Esophagus muscularis mucosa (tissue), 4 donors: ENCODE data around the gene SYCE1. TPM values are rescaled to one million over a fixed set of nuclear protein-coding genes. Genes with fewer than 3 reads are reported as not detected.

ENCODE experiments used
- DNase-seq: peaks from one replicate; pipeline ENCODE4 v3.0.0-alpha.2; 2017; ENCODE audit errors: extremely low spot score
- H3K27ac ChIP-seq, 4 donors: fragments of 200-600 bp; sonication (generic); replicated peaks in 1 of 4; 1 replicate in 3 of 4; 2 replicates in 1 of 4; pipeline ENCODE4 v1.5.1; 2016 to 2019; ENCODE audit warnings: mild to moderate bottlenecking in 1 of 4
- H3K27me3 ChIP-seq, 4 donors: fragments of 200-600 bp; sonication (generic); one replicate each; pipeline versions ENCODE4 v1.5.1 to v1.6.0; 2016 to 2019
- H3K36me3 ChIP-seq, 4 donors: fragments of 200-600 bp; sonication (generic); one replicate each; pipeline ENCODE4 v1.5.1; 2016 to 2019
- H3K4me1 ChIP-seq, 4 donors: fragments of 200-600 bp; sonication (generic); one replicate each; pipeline ENCODE4 v1.5.1; 2016 to 2019
- H3K4me3 ChIP-seq, 4 donors: fragments of 200-600 bp; sonication (generic); 1 replicate in 2 of 4; 2 replicates in 2 of 4; pipeline ENCODE4 v1.5.1; 2016 to 2019; ENCODE audit warnings: mild to moderate bottlenecking in 4 of 4, moderate library complexity in 1 of 4
- H3K9me3 ChIP-seq, 4 donors: fragments of 200-600 bp; sonication (generic); 1 replicate in 3 of 4; 2 replicates in 1 of 4; pipeline ENCODE4 v1.5.1; 2016 to 2019
- EP300 ChIP-seq: sonication (generic); formaldehyde crosslinking; IDR thresholded peaks from one replicate; pipeline ENCODE4 v1.6.1; 2017; ENCODE audit warnings: antibody characterized with exemption
- POLR2A ChIP-seq: fragments of 450-650 bp; IDR thresholded peaks from one replicate; pipeline ENCODE4 v1.6.1; 2017; ENCODE audit warnings: antibody characterized with exemption, moderate library complexity, mild to moderate bottlenecking, low read depth
- POLR2AphosphoS5 ChIP-seq, 2 donors: sonication (generic); formaldehyde crosslinking; IDR thresholded peaks; one replicate each; pipeline ENCODE4 v1.6.1; 2017; ENCODE audit warnings: antibody characterized with exemption in 2 of 2
- WGBS: methylation state at CpG from one replicate; pipeline ENCODE4 v1.1.5; 2018; 5-methylcytosine and 5-hydroxymethylcytosine counted together
- intact Hi-C: fragments of 100-400 bp; cut with DNase I; formaldehyde crosslinking; loops from one replicate; pipeline ENCODE4 v1.15.1; 2023
- total RNA-seq, 4 donors: library from RNA; depleted of rRNA; stranded (reverse); fragments of >200 nt; gene quantifications; one replicate each; pipeline versions ENCODE4 v1.1.0 to v1.2.1, GENCODE V29; 2016
- TF ChIP-seq, protein P1 (sequence below), 3 experiments: fragments of 200-600 bp in 2 of 3; fragments of 450-650 bp in 1 of 3; sonication (generic) in 2 of 3; IDR thresholded peaks; one replicate each; pipeline ENCODE4 v1.5.1; 2017 to 2019; ENCODE audit warnings: antibody characterized with exemption in 3 of 3, mild to moderate bottlenecking in 2 of 3, moderate library complexity in 1 of 3

Gene SYCE1, protein sequence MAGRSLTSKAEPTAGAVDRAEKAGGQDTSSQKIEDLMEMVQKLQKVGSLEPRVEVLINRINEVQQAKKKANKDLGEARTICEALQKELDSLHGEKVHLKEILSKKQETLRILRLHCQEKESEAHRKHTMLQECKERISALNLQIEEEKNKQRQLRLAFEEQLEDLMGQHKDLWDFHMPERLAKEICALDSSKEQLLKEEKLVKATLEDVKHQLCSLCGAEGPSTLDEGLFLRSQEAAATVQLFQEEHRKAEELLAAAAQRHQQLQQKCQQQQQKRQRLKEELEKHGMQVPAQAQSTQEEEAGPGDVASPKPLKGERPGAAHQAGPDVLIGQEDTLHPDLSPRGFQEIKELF
- total RNA-seq, result 1 to 10 TPM in 1 of 4 donors, under 1 TPM in 1, not detected in 2; 0.50 to 10.0 TPM

DNA sequence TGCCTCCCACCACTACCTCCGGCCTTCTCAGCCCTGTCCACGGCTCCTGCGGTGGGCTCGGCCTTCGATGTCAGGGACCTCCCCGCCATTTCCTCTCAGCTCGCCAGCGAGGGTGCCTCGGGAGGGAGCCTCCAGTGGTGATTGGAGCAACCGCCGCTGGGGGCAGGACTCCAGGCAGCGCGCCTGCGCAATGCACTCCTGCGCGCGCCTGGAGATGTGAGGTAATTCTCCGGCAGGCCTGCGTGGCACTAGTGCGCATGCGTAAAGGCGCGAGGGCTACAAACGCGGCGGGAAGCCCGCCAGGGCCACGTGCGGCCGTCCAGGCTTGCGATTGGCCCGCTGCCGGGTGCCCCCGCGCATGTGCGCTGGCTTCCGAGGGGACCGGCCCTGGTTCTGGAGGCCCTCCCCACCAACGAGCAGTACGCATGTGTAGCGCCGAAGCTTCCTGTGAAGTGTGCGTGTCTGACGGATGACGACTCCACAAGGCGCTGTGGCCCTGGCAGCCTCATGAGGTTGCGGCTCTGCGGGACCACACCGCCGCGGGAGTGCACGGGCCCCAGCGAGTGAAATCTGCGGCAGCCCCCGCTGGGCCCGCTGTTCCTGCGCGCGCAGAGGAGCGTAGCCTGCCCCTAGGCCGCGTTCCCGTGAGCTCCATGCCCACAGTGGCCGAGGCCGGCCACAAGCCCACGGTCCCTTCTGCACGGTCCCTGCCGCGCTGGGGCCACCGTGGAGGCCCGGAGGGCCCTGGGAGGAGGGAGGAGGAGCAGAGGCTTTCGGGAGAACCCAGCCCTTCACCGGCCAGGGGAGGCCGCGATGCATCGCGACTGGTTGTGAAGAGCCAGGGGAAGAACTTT lies at the start of gene SYCE1:
TSS of gene SYCE1 (minus strand) at position 143 of the 854 bp plus-strand sequence. CDS start at position 89, 54 bp downstream.
- Histone ChIP-seq H3K27me3 (peaks cover 0 to 43% (median 2%) of the 10 kb centered on the region in 4 donors), H3K4me3 (peak within 1 kb of the TSS in 1 of 4 donors; percentile 53), H3K4me1 (peaks cover 0 to 5% (median 0%) of the 10 kb centered on the region in 4 donors), H3K9me3 (peaks cover 0 to 10% (median 4%) of the 10 kb centered on the region in 4 donors), H3K36me3 (no peaks in the 10 kb centered on the region), H3K27ac (peak within 1 kb of the TSS in 1 of 4 donors; percentile 75)
- TF ChIP-seq POLR2A, result no peak
- TF ChIP-seq EP300, result no peak
- TF ChIP-seq, protein P1, sequence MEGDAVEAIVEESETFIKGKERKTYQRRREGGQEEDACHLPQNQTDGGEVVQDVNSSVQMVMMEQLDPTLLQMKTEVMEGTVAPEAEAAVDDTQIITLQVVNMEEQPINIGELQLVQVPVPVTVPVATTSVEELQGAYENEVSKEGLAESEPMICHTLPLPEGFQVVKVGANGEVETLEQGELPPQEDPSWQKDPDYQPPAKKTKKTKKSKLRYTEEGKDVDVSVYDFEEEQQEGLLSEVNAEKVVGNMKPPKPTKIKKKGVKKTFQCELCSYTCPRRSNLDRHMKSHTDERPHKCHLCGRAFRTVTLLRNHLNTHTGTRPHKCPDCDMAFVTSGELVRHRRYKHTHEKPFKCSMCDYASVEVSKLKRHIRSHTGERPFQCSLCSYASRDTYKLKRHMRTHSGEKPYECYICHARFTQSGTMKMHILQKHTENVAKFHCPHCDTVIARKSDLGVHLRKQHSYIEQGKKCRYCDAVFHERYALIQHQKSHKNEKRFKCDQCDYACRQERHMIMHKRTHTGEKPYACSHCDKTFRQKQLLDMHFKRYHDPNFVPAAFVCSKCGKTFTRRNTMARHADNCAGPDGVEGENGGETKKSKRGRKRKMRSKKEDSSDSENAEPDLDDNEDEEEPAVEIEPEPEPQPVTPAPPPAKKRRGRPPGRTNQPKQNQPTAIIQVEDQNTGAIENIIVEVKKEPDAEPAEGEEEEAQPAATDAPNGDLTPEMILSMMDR (IDR thresholded peaks at IDR 0.05), result peak in 1 of 3 experiments; percentile 26
- 73% methylated on average over 46 of the region's 77 CpGs for WGBS
- DNase-seq, result peak; percentile 90
- intact Hi-C loops, result no loop called here

DNA sequence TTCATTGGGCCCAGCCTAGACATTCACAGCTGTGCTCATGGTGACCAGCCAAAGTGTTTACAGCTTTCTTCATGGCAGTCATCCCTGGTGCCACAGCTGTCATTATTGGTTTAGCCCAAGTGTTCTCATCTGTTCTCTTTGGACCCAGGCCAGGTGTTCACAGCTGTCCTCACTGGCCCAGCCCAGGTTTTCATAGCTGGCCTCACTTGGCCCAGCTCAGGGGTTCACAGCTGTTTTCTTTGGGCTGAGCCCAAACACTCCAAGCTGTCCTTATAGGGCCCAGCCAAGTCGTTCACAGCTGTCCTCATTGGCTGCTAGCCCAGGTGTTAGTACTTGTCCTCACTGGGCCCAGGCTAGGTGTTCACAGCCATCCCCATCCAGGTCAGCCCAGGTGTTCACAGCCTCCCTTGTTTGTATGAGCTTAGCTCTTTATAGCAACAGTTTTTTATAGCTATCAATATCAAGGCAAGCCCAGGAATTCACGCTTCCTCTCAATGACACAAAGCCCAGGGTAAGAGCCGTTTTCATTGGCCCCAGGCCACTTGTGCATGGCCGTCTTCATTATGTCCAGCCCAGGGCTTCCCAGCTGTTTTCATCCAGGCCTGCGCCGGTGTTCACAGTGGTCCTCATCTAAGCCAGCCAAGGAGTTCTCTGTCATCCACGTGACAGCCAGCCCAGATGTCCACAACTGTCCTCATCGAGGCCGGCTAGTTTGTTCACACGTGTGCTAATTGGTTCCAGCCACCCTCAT lies 49.6 kb upstream of the SYCE1 start:
- intact Hi-C loops, result no loop called here

DNA sequence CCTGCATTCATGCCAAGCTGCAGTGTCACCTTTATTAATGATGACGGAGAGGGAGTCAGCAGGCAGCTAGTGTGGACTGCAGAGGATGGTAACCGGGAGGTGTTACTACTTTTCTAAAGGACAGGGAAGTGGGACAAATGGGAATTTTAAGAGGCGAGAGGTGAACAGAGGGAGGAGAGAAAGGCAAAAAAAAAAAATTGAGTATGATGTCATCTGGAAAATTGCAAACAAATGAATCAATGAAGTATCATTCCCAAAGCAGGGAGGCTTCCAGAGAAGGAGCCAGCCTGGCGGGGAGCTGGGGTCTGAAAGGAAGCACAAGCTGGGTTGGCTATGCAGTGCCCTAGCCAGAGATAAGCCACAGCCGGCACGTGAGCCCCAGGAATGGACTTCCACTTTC lies 48.3 kb upstream of the SYCE1 start:
- WGBS, result 69% methylated on average over 6 of the region's 6 CpGs

More for the DNA sequence above, 49.6 kb upstream of the SYCE1 start:
- peak; percentile 90 for DNase-seq
- Histone ChIP-seq H3K4me3 (no peak overlapping the region), H3K36me3 (no peaks in the 10 kb centered on the region), H3K27ac (no peak overlapping the region), H3K9me3 (peaks cover 0 to 8% (median 0%) of the 10 kb centered on the region in 4 donors), H3K4me1 (no peaks in the 10 kb centered on the region), H3K27me3 (peaks cover 0 to 27% (median 0%) of the 10 kb centered on the region in 4 donors)
- WGBS, result 85% methylated on average over 10 of the region's 10 CpGs
- TF ChIP-seq POLR2AphosphoS5 (IDR thresholded peaks at IDR 0.05) (peak in 1 of 2 donors; percentile 50), POLR2A (no peak)

DNA sequence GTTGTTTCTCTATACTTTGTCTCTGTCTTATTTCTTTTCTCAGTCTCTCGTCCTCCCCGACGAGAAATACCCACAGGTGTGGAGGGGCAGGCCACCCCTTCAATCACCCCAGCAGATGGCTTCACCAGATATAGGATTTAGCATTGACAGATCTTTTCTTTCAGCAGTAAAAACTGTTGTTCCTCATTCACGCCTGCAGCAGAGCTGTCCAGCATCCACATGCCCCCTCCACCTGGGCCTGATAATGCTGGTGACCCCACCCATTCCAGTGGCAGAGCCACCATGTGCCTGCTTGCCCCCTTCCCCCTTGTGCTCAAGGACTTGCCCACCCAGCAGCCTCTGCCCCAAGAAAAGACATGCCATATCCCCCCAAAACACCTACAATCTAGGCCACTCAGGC lies 45.7 kb upstream of the SYCE1 start:
- DNase-seq, result peak; percentile 57
- WGBS, result 65% methylated on average over 4 of the region's 4 CpGs
- intact Hi-C loops, result no loop called here

More for the DNA sequence above, 48.3 kb upstream of the SYCE1 start:
- Histone ChIP-seq H3K27me3 (peaks cover 0 to 27% (median 0%) of the 10 kb centered on the region in 4 donors), H3K4me1 (no peaks in the 10 kb centered on the region), H3K9me3 (peaks cover 0 to 8% (median 0%) of the 10 kb centered on the region in 4 donors), H3K4me3 (no peak overlapping the region), H3K36me3 (no peaks in the 10 kb centered on the region), H3K27ac (no peak overlapping the region)
- intact Hi-C loops, result no loop called here
- no peak for DNase-seq
- TF ChIP-seq POLR2AphosphoS5 (IDR thresholded peaks at IDR 0.05) (no peak), EP300 (no peak), POLR2A (no peak)
- TF ChIP-seq, protein P1 (IDR thresholded peaks at IDR 0.05), result no peak

More for the DNA sequence above, 45.7 kb upstream of the SYCE1 start:
- no peak overlapping the region for H3K27ac ChIP-seq
- no peak overlapping the region for H3K4me3 ChIP-seq
- no peaks in the 10 kb centered on the region for H3K36me3 ChIP-seq
- TF ChIP-seq, protein P1 (IDR thresholded peaks at IDR 0.05), result no peak
- TF ChIP-seq POLR2AphosphoS5 (IDR thresholded peaks at IDR 0.05) (no peak), POLR2A (no peak)
- no peaks in the 10 kb centered on the region for H3K4me1 ChIP-seq
- peaks cover 0 to 8% (median 0%) of the 10 kb centered on the region in 4 donors for H3K9me3 ChIP-seq
- H3K27me3 ChIP-seq, result peaks cover 0 to 51% (median 2%) of the 10 kb centered on the region in 4 donors
